ENCODE measurements around the gene EBP. TPM values are rescaled to one million over a fixed set of nuclear protein-coding genes. Genes with fewer than 3 reads are reported as not detected.
"Not testable (repeated sequence)": the region's sequence is repeated elsewhere in the genome, so short reads cannot be mapped to it uniquely, and the experiment has no call there.

EBP gene
- total RNA-seq, 1 donor from 2014 or later: 66.0 TPM

GRCh38 chrX:48520455-48520854 is 1.2 kb upstream of the EBP start:
- no peak for DNase-seq (ENCODE audit: low spot score)
- Mint-ChIP-seq H3K4me3 (ENCODE audit: unreplicated experiment) (peak overlapping the region; percentile 94), H3K27ac (ENCODE audit: unreplicated experiment) (no peak overlapping the region), H3K4me1 (ENCODE audit: unreplicated experiment) (peaks cover 3% of the 10 kb centered on the region), H3K9me3 (ENCODE audit: unreplicated experiment) (no peaks in the 10 kb centered on the region), H3K36me3 (ENCODE audit: low read depth, unreplicated experiment) (peaks cover 6% of the 10 kb centered on the region), H3K27me3 (ENCODE audit: unreplicated experiment) (peaks cover 3% of the 10 kb centered on the region)
- no peak for TF ChIP-seq CTCF (IDR thresholded peaks at IDR 0.05; ENCODE audit: unreplicated experiment)

- H3K4me3 Mint-ChIP-seq (ENCODE audit: unreplicated experiment): peak overlapping the region; percentile 94
- peaks cover 3% of the 10 kb centered on the region for H3K4me1 Mint-ChIP-seq (ENCODE audit: unreplicated experiment)
- no peak for TF ChIP-seq CTCF (IDR thresholded peaks at IDR 0.05; ENCODE audit: unreplicated experiment)
- peak overlapping the region; percentile 36 for H3K27ac Mint-ChIP-seq (ENCODE audit: unreplicated experiment)
- H3K36me3 Mint-ChIP-seq (ENCODE audit: low read depth, unreplicated experiment): peaks cover 5% of the 10 kb centered on the region
- no peaks in the 10 kb centered on the region for H3K9me3 Mint-ChIP-seq (ENCODE audit: unreplicated experiment)
- no peak for DNase-seq (ENCODE audit: low spot score)
- H3K27me3 Mint-ChIP-seq (ENCODE audit: unreplicated experiment): peaks cover 3% of the 10 kb centered on the region
Observed at GRCh38 chrX:48520976-48521352, 644 bp upstream of the EBP start.

GRCh38 chrX:48522291-48522690 is 683 bp downstream of the EBP start:
- Mint-ChIP-seq H3K27me3 (ENCODE audit: unreplicated experiment) (no peaks in the 10 kb centered on the region), H3K4me1 (ENCODE audit: unreplicated experiment) (peaks cover 3% of the 10 kb centered on the region), H3K36me3 (ENCODE audit: low read depth, unreplicated experiment) (peaks cover 4% of the 10 kb centered on the region), H3K27ac (ENCODE audit: unreplicated experiment) (peak overlapping the region; percentile 30), H3K4me3 (ENCODE audit: unreplicated experiment) (peak overlapping the region; percentile 94), H3K9me3 (ENCODE audit: unreplicated experiment) (no peaks in the 10 kb centered on the region)
- no peak for DNase-seq (ENCODE audit: low spot score)
- no peak for TF ChIP-seq CTCF (IDR thresholded peaks at IDR 0.05; ENCODE audit: unreplicated experiment)

GRCh38 chrX:48523682-48524081 is 2.1 kb downstream of the EBP start:
- H3K4me1 Mint-ChIP-seq (ENCODE audit: unreplicated experiment): peaks cover 3% of the 10 kb centered on the region
- peak overlapping the region; percentile 62 for H3K4me3 Mint-ChIP-seq (ENCODE audit: unreplicated experiment)
- H3K36me3 Mint-ChIP-seq (ENCODE audit: low read depth, unreplicated experiment): peaks cover 12% of the 10 kb centered on the region
- H3K27me3 Mint-ChIP-seq (ENCODE audit: unreplicated experiment): no peaks in the 10 kb centered on the region
- H3K27ac Mint-ChIP-seq (ENCODE audit: unreplicated experiment): no peak overlapping the region
- DNase-seq (ENCODE audit: low spot score): no peak
- H3K9me3 Mint-ChIP-seq (ENCODE audit: unreplicated experiment): no peaks in the 10 kb centered on the region
- TF ChIP-seq CTCF (IDR thresholded peaks at IDR 0.05; ENCODE audit: unreplicated experiment): no peak

GRCh38 chrX:48525853-48526252 is 4.2 kb downstream of the EBP start:
- DNase-seq (ENCODE audit: low spot score): not testable (repeated sequence)

GRCh38 chrX:48530736-48531135 is 9.1 kb downstream of the EBP start:
- TF ChIP-seq CTCF (IDR thresholded peaks at IDR 0.05; ENCODE audit: unreplicated experiment): no peak
- Mint-ChIP-seq H3K36me3 (ENCODE audit: low read depth, unreplicated experiment) (peaks cover 21% of the 10 kb centered on the region), H3K4me1 (ENCODE audit: unreplicated experiment) (no peaks in the 10 kb centered on the region), H3K27ac (ENCODE audit: unreplicated experiment) (no peak overlapping the region), H3K4me3 (ENCODE audit: unreplicated experiment) (no peak overlapping the region), H3K9me3 (ENCODE audit: unreplicated experiment) (no peaks in the 10 kb centered on the region), H3K27me3 (ENCODE audit: unreplicated experiment) (no peaks in the 10 kb centered on the region)
- DNase-seq (ENCODE audit: low spot score): no peak

More at GRCh38 chrX:48525853-48526252, 4.2 kb downstream of the EBP start:
- not testable (repeated sequence) for H3K4me3 Mint-ChIP-seq (ENCODE audit: unreplicated experiment); H3K27ac Mint-ChIP-seq (ENCODE audit: unreplicated experiment); H3K4me1 Mint-ChIP-seq (ENCODE audit: unreplicated experiment); H3K9me3 Mint-ChIP-seq (ENCODE audit: unreplicated experiment); H3K27me3 Mint-ChIP-seq (ENCODE audit: unreplicated experiment)
- H3K36me3 Mint-ChIP-seq (ENCODE audit: low read depth, unreplicated experiment): peaks cover 14% of the 10 kb centered on the region
